PC-9 (cell line): ENCODE results near the gene PCDH9.

Experiments used
- CTCF ChIP-seq: fragments of 200-600 bp; sonication (generic); conservative IDR thresholded peaks from 2 replicates; pipeline ENCODE4 v1.6.1; 2017; ENCODE audit warnings: mixed run types, antibody characterized with exemption, mild to moderate bottlenecking, moderate library complexity
- EZH2 ChIP-seq: fragments of 200-600 bp; sonication (generic); IDR thresholded peaks from 2 replicates; pipeline ENCODE4 v1.8.0; 2017; ENCODE audit warnings: antibody characterized with exemption, low read depth

- TF ChIP-seq CTCF (no peak), EZH2 (no peak)
Measured at GRCh38 chr13:67175836-67176459, 54.2 kb downstream of the PCDH9 start.
